Stimulated activated naive CD4-positive, alpha-beta T cell (primary cell): ENCODE data around the gene TMEM86A.

ENCODE experiments used
- DNase-seq, 6 experiments: peaks; one replicate each; lab custom pipeline; 2025; lab: John Stamatoyannopoulos, UW

TMEM86A gene

DNA sequence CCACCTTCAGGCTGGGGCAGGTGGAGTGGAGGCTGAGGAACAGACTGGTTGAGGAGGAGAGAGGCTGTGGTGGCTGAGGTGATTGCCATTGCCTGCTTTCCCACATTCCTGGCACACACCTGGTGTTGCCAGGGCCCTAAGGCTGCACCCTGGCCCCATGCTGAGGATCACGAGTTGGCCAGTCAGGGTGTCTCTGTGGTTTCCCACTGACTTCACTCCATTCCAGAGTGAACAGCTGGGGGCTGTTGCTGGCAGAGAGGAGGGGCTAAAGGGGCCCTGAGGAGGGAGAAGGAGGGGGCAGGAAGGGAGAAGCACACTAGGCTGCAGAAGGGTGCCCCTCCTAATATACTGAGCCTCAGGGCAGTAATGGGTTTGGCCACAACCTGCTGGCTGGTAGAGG is 1.8 kb downstream of the TMEM86A start:
- DNase-seq, result no peak

DNA sequence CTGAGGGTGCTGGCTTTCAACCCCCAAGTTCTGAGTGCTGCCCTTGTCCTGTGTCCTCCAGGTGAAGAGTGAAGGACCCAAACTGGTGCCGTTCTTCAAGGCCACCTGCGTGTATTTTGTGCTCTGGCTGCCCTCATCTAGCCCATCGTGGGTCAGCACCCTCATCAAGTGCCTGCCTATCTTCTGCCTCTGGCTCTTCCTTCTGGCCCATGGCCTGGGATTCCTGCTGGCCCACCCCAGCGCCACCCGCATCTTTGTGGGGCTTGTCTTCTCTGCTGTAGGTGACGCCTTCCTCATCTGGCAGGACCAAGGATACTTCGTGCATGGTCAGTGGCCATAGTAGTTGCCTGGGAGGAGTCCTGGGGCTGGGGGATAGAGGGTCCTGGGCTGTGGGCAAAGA is 2.3 kb downstream of the TMEM86A start:
- DNase-seq, result no peak

GRCh38 chr11:18701614-18702216 is 3.1 kb downstream of the TMEM86A start:
- no peak for DNase-seq

- no peak for DNase-seq
These were observed 4.6 kb downstream of the TMEM86A start for GRCh38 chr11:18703001-18703763.

- no peak for DNase-seq
These were observed 5.6 kb downstream of the TMEM86A start for GRCh38 chr11:18704045-18704645.

DNA sequence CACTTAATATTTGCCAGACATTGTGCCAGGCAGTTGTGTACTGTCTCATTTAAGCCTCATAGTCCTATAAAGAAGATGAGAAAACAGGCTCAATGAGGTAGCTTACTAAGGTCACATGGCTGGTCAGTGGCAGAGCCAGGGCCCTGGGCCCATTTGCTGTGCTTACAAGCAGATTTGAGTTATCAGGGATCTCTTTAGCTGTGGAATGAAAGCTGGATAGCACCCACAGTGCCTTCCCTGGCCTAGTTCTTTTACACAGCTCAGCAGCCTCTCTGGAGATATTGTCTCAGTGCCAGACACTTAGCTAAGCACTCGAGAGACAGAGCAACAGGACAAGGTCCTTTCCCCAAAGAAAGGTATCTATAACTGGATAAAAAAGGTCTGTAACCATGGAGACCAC is 6.1 kb downstream of the TMEM86A start:
- DNase-seq, result no peak

DNA sequence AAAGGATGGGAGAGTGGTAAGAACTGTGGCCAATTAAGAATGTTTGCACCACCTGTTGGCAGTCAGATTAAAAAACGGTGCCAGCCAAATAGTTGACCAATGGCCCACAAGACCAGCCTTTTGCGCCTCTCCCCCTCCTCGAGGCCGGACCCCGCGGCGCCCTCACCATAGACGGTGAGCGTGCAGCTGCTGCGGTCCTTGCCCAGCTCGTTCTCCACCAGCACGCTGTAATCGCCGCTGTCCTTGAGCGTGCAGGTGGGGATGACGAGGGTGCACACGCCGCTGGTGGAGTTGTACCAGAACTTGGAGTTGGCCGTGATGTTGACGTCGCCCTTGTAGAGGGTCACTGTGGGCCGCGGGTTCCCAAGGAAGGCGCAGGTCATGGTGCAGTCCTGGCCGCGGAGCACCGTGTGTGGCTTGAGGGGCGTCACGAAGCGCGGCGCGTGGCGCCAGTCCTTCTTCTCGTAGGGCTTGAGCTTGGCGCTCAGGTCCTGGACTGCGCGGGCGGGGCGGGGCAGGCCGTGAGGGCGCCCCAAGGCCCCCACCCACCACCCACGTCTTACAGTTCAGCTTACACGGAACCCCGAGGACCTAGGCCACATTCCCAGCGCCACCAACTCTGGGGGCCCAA is 7.2 kb downstream of the TMEM86A start:
- DNase-seq, result peak in 4 of 6 experiments; percentile 19 to 39 (median 34)

DNA sequence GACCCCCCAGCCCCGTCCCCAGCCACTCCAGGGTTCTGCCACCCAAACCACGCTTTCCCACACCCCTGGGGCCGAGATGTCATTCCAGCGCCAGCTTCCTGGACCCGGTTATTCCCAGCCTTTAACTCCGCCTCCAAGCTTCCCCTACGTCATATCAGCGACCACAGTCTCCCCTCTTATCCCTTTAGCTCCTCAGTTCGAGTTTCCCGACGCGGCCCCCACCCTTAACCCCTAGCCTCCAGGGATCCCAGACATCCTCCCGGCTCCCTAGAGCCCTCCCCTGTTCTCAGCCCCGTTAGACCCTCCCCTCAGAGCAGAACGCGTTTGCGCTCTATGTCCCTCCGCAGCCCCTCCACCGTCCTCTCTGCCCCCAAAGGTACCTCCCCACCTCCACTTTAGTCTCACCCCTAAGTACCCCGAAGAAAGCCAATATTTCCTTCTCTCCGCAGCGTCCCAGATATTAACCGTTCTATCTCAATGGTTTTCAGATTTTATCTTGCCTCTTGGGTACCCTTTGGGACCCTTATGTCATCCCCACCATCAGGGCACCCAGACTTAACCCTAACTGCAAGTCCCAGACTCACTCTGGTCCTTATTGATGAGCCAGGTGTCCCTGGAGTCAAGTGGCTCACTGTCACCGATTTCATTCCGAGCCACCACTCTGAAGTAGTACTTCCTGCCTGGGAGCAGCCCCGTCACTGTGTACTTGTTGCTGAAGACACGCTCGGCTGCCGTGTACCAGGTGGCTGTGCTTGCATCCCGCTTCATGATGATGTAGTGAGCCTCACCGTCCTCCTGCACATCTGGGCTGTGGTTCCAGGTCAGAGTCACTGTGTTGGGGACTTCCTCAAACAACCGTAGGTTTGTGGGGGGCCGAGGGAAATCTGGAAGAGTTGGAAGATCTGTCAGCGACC is 8.0 kb downstream of the TMEM86A start:
- peak; percentile 18 to 66 (median 52) for DNase-seq

GRCh38 chr11:18707811-18708340 is 9.3 kb downstream of the TMEM86A start:
- DNase-seq, result no peak

GRCh38 chr11:18709414-18709813 is 10.8 kb downstream of the TMEM86A start:
- no peak for DNase-seq

- no peak for DNase-seq
These were observed 12.0 kb downstream of the TMEM86A start for GRCh38 chr11:18710545-18710944.

- DNase-seq, result no peak
These were observed 15.3 kb downstream of the TMEM86A start for GRCh38 chr11:18713646-18714442.

GRCh38 chr11:18714443-18714780 is 15.8 kb downstream of the TMEM86A start:
- no peak for DNase-seq

DNA sequence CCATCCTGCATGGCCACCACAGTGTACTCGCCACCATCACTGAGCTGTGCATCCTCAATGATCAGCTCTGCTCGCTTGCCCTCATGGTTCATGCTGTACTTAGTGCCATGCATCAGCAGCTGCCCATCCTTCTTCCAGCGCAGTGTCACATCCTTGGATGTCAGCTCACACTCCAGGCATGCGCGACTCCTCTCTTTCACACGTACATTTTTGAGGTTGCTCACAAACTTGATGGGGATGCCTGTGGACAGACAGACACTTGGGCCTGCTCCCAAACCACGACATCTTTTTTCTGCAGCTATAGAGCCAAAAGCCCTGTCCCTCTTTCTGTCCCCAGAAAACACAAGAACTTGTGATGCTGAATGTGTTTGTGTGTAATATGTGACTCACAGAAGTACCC is 16.9 kb downstream of the TMEM86A start:
- DNase-seq, result no peak

DNA sequence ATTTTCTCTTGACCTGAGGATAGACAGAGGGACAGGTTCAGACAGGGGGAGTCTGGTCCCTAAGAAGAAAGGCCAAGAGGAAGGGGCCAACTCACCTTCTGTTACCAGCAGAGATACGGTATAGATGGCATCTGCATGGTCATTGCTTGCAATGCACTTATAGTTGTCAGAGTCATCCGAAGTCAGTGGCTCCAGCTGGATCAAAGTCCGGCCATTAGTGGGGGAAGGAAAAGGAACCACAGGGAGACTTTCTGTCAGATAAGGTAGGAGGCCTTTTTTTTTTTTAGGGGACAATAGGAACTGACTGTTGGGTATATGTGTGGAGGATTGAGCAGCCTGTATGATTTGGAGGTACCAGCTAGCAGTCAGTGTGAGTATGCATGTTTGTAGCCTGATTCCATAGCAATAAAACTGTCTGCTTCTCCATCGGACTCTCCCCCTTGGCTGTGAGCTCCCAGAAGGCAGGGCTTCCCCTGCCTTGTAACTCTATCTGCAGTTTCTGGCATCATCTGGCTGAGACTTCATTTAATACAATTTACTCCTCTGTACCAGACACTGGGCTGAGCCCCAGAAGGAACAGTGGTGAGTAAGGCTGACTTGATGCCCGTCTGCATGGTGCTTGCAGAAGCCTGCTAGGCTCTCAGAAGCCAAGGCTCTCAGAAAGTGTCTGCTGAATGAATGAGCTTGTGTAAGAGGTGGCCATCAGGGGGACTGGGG is 21.7 kb downstream of the TMEM86A start:
- no peak for DNase-seq

DNA sequence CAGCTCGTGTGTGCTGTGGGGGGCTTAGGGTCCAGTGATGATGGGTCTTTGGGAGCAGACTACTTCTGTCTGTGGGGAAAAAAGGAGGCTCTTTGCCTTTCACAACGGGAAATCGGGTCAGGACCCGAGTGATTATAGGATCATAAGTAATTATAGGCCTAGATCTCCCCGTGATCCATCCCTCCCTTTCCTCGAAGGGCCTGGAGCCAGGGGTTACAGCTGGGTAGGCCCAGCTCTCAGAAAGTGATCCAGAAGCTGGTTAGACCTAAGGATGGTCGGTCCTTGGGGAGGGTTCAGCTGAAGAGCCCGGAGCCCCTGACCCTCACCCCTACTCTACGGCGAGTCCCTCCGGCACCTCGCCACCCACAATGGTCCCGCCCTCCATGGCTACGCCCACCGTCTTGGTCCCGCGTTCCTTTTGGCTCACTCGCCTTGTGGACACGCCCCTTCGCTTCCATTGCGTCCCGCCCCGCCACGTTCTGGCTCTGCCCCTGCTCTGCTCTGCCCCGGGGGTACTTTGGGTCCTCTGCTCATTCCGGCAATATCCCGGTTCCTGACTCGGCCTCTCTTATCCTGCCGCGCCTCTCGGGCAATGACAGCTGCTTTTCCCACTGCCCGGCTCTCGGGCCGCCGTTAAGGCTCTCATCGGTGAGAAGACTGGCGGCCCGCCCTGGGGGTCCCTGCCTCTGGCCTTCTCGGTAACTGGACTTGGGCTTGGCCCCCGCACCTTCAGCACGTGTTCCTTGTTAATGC is 22.4 kb downstream of the TMEM86A start:
- peak; percentile 61 to 83 (median 72) for DNase-seq

GRCh38 chr11:18721561-18722292 is 23.1 kb downstream of the TMEM86A start:
- DNase-seq, result peak in 4 of 6 experiments; percentile 30 to 61 (median 40)

DNA sequence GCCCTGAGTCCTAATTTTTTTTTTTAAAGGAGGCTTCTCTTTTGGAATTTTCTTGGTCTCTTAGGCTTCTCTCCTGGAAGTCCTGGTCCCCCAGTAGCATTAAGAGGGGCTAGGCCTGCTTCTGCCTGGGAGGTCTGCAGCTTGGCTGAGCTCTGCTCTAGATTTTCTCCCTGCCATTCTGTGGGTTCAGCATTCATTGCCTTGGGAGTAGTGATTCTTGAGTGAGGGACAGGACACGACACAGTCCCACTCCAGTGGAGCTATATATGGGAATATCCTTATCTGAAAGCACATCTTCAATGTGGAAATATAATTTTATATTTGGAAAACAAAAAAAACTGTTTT is 23.7 kb downstream of the TMEM86A start:
- DNase-seq, result no peak

DNA sequence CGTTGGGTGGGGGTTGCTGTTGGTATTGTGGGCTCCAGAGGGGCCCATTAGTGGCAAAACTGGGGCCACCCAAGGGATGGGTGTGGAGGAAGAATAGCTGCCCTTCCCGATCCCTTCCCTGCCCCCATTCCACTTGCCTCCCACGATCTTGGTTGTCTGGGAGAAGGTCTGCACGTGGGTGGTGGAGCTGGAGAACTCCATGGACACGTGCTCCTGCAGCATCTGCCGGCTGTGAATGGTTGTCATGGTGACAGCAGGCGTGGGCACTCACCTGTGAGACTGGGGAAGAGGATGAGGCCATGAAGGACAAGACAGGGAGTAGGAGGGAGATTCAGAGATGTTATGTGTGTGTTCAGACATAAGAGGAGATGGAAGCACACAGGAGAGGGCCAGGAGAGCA is 25.4 kb downstream of the TMEM86A start:
- DNase-seq, result no peak
